Ascending aorta (tissue), 2 donors: ENCODE measurements around the gene GRAMD4. TPM values are rescaled to one million over a fixed set of nuclear protein-coding genes. Genes with fewer than 3 reads are reported as not detected.
A peak's percentile ranks its signal among the peaks of the same experiment; 100 is the strongest.

Source experiments
- DNase-seq, 2 donors: peaks; one replicate each; pipeline ENCODE4 v3.0.0-alpha.2; 2019; ENCODE audit warnings: low spot score in 2 of 2
- H3K27ac ChIP-seq, 2 donors: fragments of 200-600 bp; sonication (generic); one replicate each; pipeline ENCODE4 v1.5.1; 2016 to 2017; ENCODE audit warnings: mild to moderate bottlenecking in 1 of 2
- H3K27me3 ChIP-seq: fragments of 200-600 bp; sonication (generic); one replicate; pipeline ENCODE4 v1.5.1; 2017
- H3K36me3 ChIP-seq, 2 donors: fragments of 200-600 bp; sonication (generic); one replicate each; pipeline ENCODE4 v1.5.1; 2016
- H3K4me1 ChIP-seq, 2 donors: fragments of 200-600 bp; sonication (generic); one replicate each; pipeline ENCODE4 v1.5.1; 2016 to 2017; ENCODE audit warnings: mild to moderate bottlenecking in 1 of 2
- H3K4me3 ChIP-seq, 2 donors: fragments of 200-600 bp; sonication (generic); one replicate each; pipeline ENCODE4 v1.5.1; 2016 to 2017; ENCODE audit warnings: mild to moderate bottlenecking in 1 of 2
- H3K9me3 ChIP-seq, 2 donors: fragments of 200-600 bp; sonication (generic); one replicate each; pipeline ENCODE4 v1.5.1; 2016
- intact Hi-C: fragments of 100-400 bp; cut with DNase I; formaldehyde crosslinking; loops from one replicate; pipeline ENCODE4 v1.15.1; 2023
- total RNA-seq: library from RNA; depleted of rRNA; stranded (reverse); fragments of >200 nt; gene quantifications from one replicate; pipeline ENCODE4 v1.1.0, GENCODE V29; 2016
- TF ChIP-seq, protein P1 (sequence below), 3 experiments: fragments of 200-600 bp in 2 of 3; fragments of 450-650 bp in 1 of 3; sonication (generic) in 2 of 3; IDR thresholded peaks; one replicate each; pipeline ENCODE4 v1.5.1; 2016 to 2019; ENCODE audit warnings: antibody characterized with exemption in 3 of 3, mild to moderate bottlenecking in 1 of 3, moderate library complexity in 1 of 3

Gene GRAMD4
- total RNA-seq, 1 donor from 2014 or later: 20.2 TPM

DNA sequence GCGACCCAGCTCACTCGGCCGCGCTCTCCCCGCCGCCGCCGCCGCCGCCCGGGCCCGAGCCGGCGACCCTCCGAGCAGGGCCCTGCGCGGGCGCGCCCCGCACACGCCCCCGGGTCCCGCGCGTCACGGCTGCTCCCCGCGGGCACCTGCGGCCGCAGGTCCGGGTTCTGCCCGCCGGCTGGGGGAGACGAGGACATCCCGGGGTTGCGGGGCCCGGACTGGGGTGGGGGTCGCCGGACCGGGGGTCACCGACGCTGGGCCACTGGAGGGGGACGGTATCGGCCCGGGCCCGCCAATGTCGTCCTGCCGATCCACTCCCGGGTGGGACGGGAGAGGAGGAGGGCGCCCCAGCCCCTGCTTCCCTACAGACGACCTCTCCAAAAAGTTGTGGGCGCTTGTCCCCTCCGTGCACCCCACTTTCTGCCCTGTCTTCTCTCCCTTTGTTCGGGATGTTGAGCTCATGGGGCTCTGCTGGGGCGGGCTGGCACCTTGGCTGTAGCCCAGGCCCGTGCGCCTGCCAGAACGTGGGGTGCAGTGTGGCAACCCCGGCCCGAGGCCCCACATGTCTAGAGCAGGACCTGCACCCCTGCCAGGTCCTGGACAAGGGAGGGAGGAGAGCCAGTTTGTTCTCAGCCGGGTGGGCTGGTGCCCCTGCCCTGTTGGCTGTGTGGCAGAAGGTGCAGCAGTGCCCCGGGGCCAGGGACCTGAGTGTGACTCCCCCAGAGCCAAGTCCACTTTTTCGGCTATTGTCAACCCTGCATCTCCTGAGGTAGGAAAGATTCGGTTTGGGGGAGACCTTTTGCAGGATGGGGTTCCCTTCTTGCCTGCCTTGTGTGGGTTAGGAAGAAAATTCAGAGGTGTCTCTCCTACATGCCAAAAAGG, 42.6 kb upstream of the GRAMD4 start:
- H3K27ac ChIP-seq: peak overlapping the region; percentile 28 to 54
- TF ChIP-seq, protein P1, sequence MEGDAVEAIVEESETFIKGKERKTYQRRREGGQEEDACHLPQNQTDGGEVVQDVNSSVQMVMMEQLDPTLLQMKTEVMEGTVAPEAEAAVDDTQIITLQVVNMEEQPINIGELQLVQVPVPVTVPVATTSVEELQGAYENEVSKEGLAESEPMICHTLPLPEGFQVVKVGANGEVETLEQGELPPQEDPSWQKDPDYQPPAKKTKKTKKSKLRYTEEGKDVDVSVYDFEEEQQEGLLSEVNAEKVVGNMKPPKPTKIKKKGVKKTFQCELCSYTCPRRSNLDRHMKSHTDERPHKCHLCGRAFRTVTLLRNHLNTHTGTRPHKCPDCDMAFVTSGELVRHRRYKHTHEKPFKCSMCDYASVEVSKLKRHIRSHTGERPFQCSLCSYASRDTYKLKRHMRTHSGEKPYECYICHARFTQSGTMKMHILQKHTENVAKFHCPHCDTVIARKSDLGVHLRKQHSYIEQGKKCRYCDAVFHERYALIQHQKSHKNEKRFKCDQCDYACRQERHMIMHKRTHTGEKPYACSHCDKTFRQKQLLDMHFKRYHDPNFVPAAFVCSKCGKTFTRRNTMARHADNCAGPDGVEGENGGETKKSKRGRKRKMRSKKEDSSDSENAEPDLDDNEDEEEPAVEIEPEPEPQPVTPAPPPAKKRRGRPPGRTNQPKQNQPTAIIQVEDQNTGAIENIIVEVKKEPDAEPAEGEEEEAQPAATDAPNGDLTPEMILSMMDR (IDR thresholded peaks at IDR 0.05): no peak
- H3K4me3 ChIP-seq: peak overlapping the region; percentile 76 to 91
- H3K4me1 ChIP-seq: peaks cover 8 to 26% of the 10 kb centered on the region in 2 donors
- H3K27me3 ChIP-seq: no peaks in the 10 kb centered on the region
- no peak for DNase-seq
- no peaks in the 10 kb centered on the region for H3K9me3 ChIP-seq
- H3K36me3 ChIP-seq: no peaks in the 10 kb centered on the region
- intact Hi-C loops: no loop called here

DNA sequence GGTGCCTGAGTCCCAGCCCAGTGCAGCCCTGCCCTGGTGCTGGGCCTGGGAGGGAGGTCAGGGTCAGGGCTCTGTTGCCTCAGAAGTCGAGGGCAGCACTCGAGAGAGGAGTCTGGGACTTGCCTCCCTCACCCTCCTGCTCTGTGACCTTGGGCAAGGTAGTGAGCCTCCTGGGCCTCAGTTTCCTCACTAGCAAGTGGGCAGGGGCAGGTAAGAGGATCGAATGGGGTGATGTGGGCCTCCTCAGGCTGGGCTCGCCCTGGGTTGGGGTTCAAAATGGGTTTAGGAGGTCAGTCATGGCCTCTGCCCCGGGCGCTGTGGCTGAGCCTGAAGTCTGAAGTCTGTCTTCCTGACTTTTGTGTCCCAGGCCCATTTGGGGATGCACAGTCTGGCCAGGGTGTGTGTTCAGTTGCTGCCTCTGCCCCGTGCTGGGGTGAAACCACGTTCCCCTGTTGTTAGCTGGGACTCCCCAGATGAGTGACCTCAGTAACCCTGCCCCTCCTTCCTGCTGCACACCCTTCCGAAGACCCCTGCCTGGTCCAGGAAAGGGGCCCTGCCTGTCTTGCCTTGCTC, 41.8 kb upstream of the GRAMD4 start:
- Histone ChIP-seq H3K9me3 (no peaks in the 10 kb centered on the region), H3K27ac (peak overlapping the region; percentile 17 to 54), H3K27me3 (no peaks in the 10 kb centered on the region), H3K4me1 (peaks cover 8 to 26% of the 10 kb centered on the region in 2 donors), H3K36me3 (no peaks in the 10 kb centered on the region), H3K4me3 (peak overlapping the region; percentile 76 to 91)
- intact Hi-C loops: no loop called here
- TF ChIP-seq, protein P1 (IDR thresholded peaks at IDR 0.05): no peak
- no peak for DNase-seq

DNA sequence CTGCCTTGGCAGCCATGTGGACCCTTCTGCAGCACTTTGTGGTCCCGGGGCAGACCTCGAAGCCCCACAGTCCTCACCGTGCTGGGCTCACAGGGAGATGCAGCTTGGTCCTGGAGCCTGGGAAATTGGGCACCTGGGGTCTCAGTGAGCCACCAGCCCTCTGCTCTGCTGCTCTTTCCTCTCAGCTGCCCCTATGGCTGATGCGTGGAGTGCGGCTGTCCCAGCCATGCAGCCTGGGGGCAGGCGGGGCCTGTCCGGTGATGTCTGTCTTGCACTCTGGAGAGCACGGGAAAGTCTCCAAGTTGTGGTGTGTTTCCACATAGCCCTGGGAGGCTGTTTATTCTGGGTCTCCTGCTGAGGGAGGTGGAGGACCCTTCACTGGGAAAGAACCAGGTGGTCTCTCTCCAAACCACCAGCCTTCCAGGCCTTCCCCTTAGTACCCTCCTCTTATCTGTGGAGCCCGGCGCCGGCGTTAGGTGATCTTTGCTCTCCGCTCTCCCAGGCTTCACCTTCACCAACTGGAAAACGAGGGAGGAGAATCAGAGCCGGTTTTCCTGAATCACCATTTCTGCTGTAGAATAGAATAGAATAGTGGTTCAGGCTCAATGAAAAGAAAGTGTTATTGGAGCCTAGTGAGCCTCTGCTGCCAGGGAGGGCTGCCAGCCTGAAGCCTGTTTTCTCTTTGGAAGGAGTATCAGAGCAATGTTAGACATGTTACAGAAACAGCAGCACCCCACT, 41.2 kb upstream of the GRAMD4 start:
- H3K36me3 ChIP-seq: no peaks in the 10 kb centered on the region
- H3K9me3 ChIP-seq: no peaks in the 10 kb centered on the region
- DNase-seq: no peak
- peak overlapping the region; percentile 31 to 91 for H3K4me3 ChIP-seq
- H3K27ac ChIP-seq: peak overlapping the region in 1 of 2 donors; percentile 54
- TF ChIP-seq, protein P1 (IDR thresholded peaks at IDR 0.05): no peak
- H3K27me3 ChIP-seq: no peaks in the 10 kb centered on the region
- intact Hi-C loops: no loop called here
- H3K4me1 ChIP-seq: peaks cover 8 to 26% of the 10 kb centered on the region in 2 donors

DNA sequence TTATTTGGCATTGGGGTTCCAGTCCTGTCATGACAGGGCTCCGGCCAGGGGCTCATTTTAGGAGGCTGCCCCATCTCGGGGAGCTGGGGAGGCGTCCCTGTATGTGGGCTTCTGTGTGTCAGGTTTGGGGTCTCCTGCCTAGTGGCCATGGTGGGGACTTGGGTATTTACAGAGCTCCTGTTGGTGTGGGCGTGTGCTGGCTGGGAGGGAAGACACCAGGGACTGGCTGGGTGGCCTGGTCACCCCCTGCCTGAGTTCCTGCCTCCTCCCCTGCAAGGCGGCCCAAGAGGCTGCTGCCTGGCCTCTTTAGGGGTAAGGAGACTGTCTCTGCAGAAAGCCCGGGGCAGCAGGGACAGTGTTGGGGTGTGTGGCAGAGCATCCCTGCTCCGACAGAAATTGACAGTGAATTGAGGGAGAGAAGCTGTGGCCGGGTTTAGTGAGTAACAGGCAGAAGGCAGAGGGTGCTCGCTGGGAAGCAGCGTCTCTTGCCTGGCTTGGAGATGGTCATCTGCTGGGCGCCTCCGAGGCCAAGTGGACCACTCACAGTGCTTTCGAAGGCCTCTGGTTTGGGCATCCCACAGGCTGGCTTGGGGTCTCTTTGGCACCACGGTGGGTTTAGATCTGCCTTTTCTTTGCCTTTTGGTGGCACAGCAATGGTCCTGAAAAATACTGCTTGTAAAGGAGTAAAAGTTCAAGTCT, 40.3 kb upstream of the GRAMD4 start:
- TF ChIP-seq, protein P1 (IDR thresholded peaks at IDR 0.05): no peak
- Histone ChIP-seq H3K27ac (peak overlapping the region in 1 of 2 donors; percentile 54), H3K27me3 (no peaks in the 10 kb centered on the region), H3K4me1 (peaks cover 8 to 26% of the 10 kb centered on the region in 2 donors), H3K36me3 (no peaks in the 10 kb centered on the region), H3K9me3 (no peaks in the 10 kb centered on the region), H3K4me3 (no peak overlapping the region)
- DNase-seq: peak in 1 of 2 donors; percentile 6
- intact Hi-C loops: no loop called here

DNA sequence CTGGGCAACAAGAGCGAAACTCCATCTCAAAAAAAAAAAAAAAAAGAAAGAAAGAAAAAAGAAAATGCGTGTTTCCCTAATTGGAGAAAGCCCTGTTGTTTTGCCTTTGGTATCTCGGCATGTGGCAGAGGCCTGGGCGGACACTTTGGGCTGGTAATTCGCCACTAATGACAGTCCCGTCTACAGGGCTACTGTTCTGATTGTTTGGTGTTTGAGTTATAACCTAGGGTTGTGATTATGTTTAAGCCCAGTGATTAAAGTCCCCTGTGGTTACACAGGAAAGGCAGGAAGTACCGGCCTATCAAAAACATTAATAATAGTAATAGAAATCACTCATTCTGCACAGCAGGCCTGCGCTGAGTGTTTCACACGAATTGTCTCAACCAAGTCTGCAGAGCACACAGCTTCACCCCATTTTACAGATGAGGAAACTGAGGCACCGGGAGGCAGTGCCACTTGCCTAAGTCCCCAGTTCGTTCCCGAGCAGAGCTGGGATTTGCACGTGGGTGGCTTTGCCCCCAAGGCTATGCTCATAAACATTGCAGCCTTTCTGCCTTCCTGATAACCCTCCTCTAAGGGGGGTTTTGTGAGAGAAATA, 39.1 kb upstream of the GRAMD4 start:
- H3K4me3 ChIP-seq: no peak overlapping the region
- no peaks in the 10 kb centered on the region for H3K27me3 ChIP-seq
- H3K36me3 ChIP-seq: no peaks in the 10 kb centered on the region
- no peak overlapping the region for H3K27ac ChIP-seq
- TF ChIP-seq, protein P1 (IDR thresholded peaks at IDR 0.05): no peak
- intact Hi-C loops: no loop called here
- H3K9me3 ChIP-seq: no peaks in the 10 kb centered on the region
- peaks cover 8 to 25% of the 10 kb centered on the region in 2 donors for H3K4me1 ChIP-seq
- DNase-seq: no peak
